HL-60 (cell line): ENCODE results near the gene TTC22.

Source experiments
- DNase-seq, 2 experiments: peaks; one replicate each; pipeline ENCODE4 v3.0.0-alpha.2; 2010 to 2020; ENCODE audit warnings: low read depth in 1 of 2, low spot score in 1 of 2
- H3K27ac ChIP-seq: fragments of 250-450 bp; sonication (Bioruptor Pico); replicated peaks from 2 replicates; pipeline ENCODE4 v1.5.1; 2020; ENCODE audit warnings: mild to moderate bottlenecking, moderate library complexity
- H3K27me3 ChIP-seq: fragments of 250-450 bp; sonication (Bioruptor Pico); 2 replicates; pipeline ENCODE4 v1.5.1; 2021; ENCODE audit warnings: mild to moderate bottlenecking, moderate library complexity; ENCODE audit not compliant: insufficient read depth, poor library complexity, severe bottlenecking
- H3K4me3 ChIP-seq: replicated peaks from 2 replicates; pipeline ENCODE4 v1.5.1; 2011; ENCODE audit warnings: mild to moderate bottlenecking, control low read depth, low read length; ENCODE audit not compliant: insufficient read depth
- CTCF ChIP-seq: IDR thresholded peaks from one replicate; pipeline ENCODE4 v1.5.1; 2011; ENCODE audit warnings: low read length, control low read depth, inconsistent platforms; ENCODE audit not compliant: insufficient read depth
- GABPA ChIP-seq: IDR thresholded peaks from 2 replicates; pipeline ENCODE4 v1.6.1; 2012; ENCODE audit warnings: low read depth
- POLR2AphosphoS5 ChIP-seq: IDR thresholded peaks from 2 replicates; pipeline ENCODE4 v1.6.1; 2012; ENCODE audit warnings: low read depth
- REST ChIP-seq: IDR thresholded peaks from 2 replicates; pipeline ENCODE4 v1.6.1; 2012; ENCODE audit warnings: low read depth; ENCODE audit not compliant: insufficient replicate concordance
- SPI1 ChIP-seq: IDR thresholded peaks from 2 replicates; pipeline ENCODE4 v1.6.1; 2012; ENCODE audit warnings: low read depth, mild to moderate bottlenecking, borderline replicate concordance

The TTC22 gene

GRCh38 chr1:54838565-54839180, 37.5 kb upstream of the TTC22 start:
- no peak for DNase-seq
- no peak overlapping the region for H3K4me3 ChIP-seq
- no peak overlapping the region for H3K27ac ChIP-seq
- TF ChIP-seq GABPA: no peak
- TF ChIP-seq POLR2AphosphoS5: no peak
- TF ChIP-seq CTCF: no peak
- TF ChIP-seq REST: no peak
- TF ChIP-seq SPI1: no peak
- peaks cover 2% of the 10 kb centered on the region for H3K27me3 ChIP-seq

GRCh38 chr1:54837002-54837853, 36.1 kb upstream of the TTC22 start:
- DNase-seq: no peak
- Histone ChIP-seq H3K4me3 (no peak overlapping the region), H3K27ac (no peak overlapping the region), H3K27me3 (peaks cover 2% of the 10 kb centered on the region)
- TF ChIP-seq GABPA (no peak), SPI1 (no peak), POLR2AphosphoS5 (no peak), CTCF (no peak), REST (no peak)

- DNase-seq: no peak
- no peak overlapping the region for H3K27ac ChIP-seq
- no peak overlapping the region for H3K4me3 ChIP-seq
- H3K27me3 ChIP-seq: peaks cover 2% of the 10 kb centered on the region
- TF ChIP-seq POLR2AphosphoS5 (no peak), SPI1 (no peak), CTCF (no peak), REST (no peak), GABPA (no peak)
These were observed 35.5 kb upstream of the TTC22 start for GRCh38 chr1:54836594-54836993.
